ENCODE measurements around the gene CIT. TPM values are rescaled to one million over a fixed set of nuclear protein-coding genes. Genes with fewer than 3 reads are reported as not detected.
"Not testable (repeated sequence)": the region's sequence is repeated elsewhere in the genome, so short reads cannot be mapped to it uniquely, and the experiment has no call there.

The CIT gene
- total RNA-seq, 1 experiment from 2014 or later = 58.9 TPM

- Histone ChIP-seq H3K4me3 (ENCODE audit: low read length) (no peak overlapping the region), H3K27me3 (ENCODE audit: low read length) (no peaks in the 10 kb centered on the region), H3K4me1 (ENCODE audit: insufficient read depth, low read length) (peaks cover 13% of the 10 kb centered on the region), H3F3A (ENCODE audit: low read length, unreplicated experiment) (no peaks in the 10 kb centered on the region), H3K36me3 (ENCODE audit: low read depth, low read length) (peaks cover 75% of the 10 kb centered on the region), H3K79me2 (ENCODE audit: low read length) (0 out of 2 replicates have a peak, but pooled peaks cover 6% of the 10 kb centered on the region), H3K27ac (ENCODE audit: low read length) (no peak overlapping the region), H4K20me1 (ENCODE audit: low read length) (no peaks in the 10 kb centered on the region), H3K9ac (ENCODE audit: low read length) (no peak overlapping the region), H2AFZ (ENCODE audit: low read length) (no peak overlapping the region), H3K9me2 (replicated peaks; ENCODE audit: low read length) (no peaks in the 10 kb centered on the region), H3K4me2 (ENCODE audit: low read length) (no peak overlapping the region), H3K9me3 (ENCODE audit: low read length) (no peaks in the 10 kb centered on the region)
- no TSS peak for BruUV-seq (replicated peaks)
- ChIA-PET CTCF (no interaction called here), POLR2A (ENCODE audit: unreplicated experiment) (no interaction called here)
- ATAC-seq = peak; percentile 52
- intact Hi-C loops (cut with micrococcal nuclease) = no loop called here
- TF ChIP-seq EZH2 (IDR thresholded peaks at IDR 0.05; ENCODE audit: low read length, unreplicated experiment) (no peak), EZH2phosphoT487 (IDR thresholded peaks at IDR 0.05; ENCODE audit: borderline replicate concordance, low read length) (no peak), CTCF (conservative IDR thresholded peaks at IDR 0.05; ENCODE audit: low read depth, low read length) (no peak)
- DNase-seq = peak; percentile 9
Measured at GRCh38 chr12:119710965-119711551, 166.1 kb downstream of the CIT start.

GRCh38 chr12:119710374-119710964, 166.7 kb downstream of the CIT start:
- ATAC-seq (peak; percentile 88), DNase-seq (peak; percentile 18)
- Histone ChIP-seq H3K9me3 (ENCODE audit: low read length) (no peaks in the 10 kb centered on the region), H3K36me3 (ENCODE audit: low read depth, low read length) (peaks cover 70% of the 10 kb centered on the region), H4K20me1 (ENCODE audit: low read length) (no peaks in the 10 kb centered on the region), H3K4me1 (ENCODE audit: insufficient read depth, low read length) (peaks cover 7% of the 10 kb centered on the region), H3F3A (ENCODE audit: low read length, unreplicated experiment) (no peaks in the 10 kb centered on the region), H3K27me3 (ENCODE audit: low read length) (no peaks in the 10 kb centered on the region), H3K9ac (ENCODE audit: low read length) (no peak overlapping the region), H3K27ac (ENCODE audit: low read length) (no peak overlapping the region), H3K9me2 (replicated peaks; ENCODE audit: low read length) (no peaks in the 10 kb centered on the region), H2AFZ (ENCODE audit: low read length) (no peak overlapping the region), H3K79me2 (ENCODE audit: low read length) (0 out of 2 replicates have a peak, but pooled peaks cover 4% of the 10 kb centered on the region), H3K4me3 (ENCODE audit: low read length) (no peak overlapping the region), H3K4me2 (ENCODE audit: low read length) (no peak overlapping the region)
- BruUV-seq (replicated peaks) = no TSS peak
- intact Hi-C loops (cut with micrococcal nuclease) = no loop called here
- POLR2A ChIA-PET (ENCODE audit: unreplicated experiment) = no interaction called here
- TF ChIP-seq EZH2phosphoT487 (IDR thresholded peaks at IDR 0.05; ENCODE audit: borderline replicate concordance, low read length) (no peak), CTCF (conservative IDR thresholded peaks at IDR 0.05; ENCODE audit: low read depth, low read length) (no peak), EZH2 (IDR thresholded peaks at IDR 0.05; ENCODE audit: low read length, unreplicated experiment) (no peak)
- CTCF ChIA-PET = interaction anchor here (1.1 kb wide), 1 partner anchor 70 kb away, joined by 3 read pairs; no protein-coding TSS in a partner anchor

GRCh38 chr12:119706427-119706826, 170.7 kb downstream of the CIT start:
- H3K9me2 ChIP-seq (replicated peaks; ENCODE audit: low read length); H3K27me3 ChIP-seq (ENCODE audit: low read length); H3K79me2 ChIP-seq (ENCODE audit: low read length); H2AFZ ChIP-seq (ENCODE audit: low read length); H3K27ac ChIP-seq (ENCODE audit: low read length); DNase-seq; H3F3A ChIP-seq (ENCODE audit: low read length, unreplicated experiment); H3K4me3 ChIP-seq (ENCODE audit: low read length); CTCF ChIA-PET; H3K4me2 ChIP-seq (ENCODE audit: low read length); POLR2A ChIA-PET (ENCODE audit: unreplicated experiment); H4K20me1 ChIP-seq (ENCODE audit: low read length); BruUV-seq (replicated peaks); intact Hi-C loops (cut with micrococcal nuclease); ATAC-seq; H3K9ac ChIP-seq (ENCODE audit: low read length); H3K9me3 ChIP-seq (ENCODE audit: low read length): not testable (repeated sequence)
- peaks cover 12% of the 10 kb centered on the region for H3K4me1 ChIP-seq (ENCODE audit: insufficient read depth, low read length)
- H3K36me3 ChIP-seq (ENCODE audit: low read depth, low read length) = peaks cover 44% of the 10 kb centered on the region
